ENCODE results near the gene RORC. TPM values are rescaled to one million over a fixed set of nuclear protein-coding genes. Genes with fewer than 3 reads are reported as not detected.
A peak's percentile ranks its signal among the peaks of the same experiment; 100 is the strongest.
"Not testable (repeated sequence)": the region's sequence is repeated elsewhere in the genome, so short reads cannot be mapped to it uniquely, and the experiment has no call there.

RORC gene
- 0.44 TPM in 1 of 2 replicates, not detected in the other for total RNA-seq (2014; rRNA removed; shearing (Covaris generic))

DNA sequence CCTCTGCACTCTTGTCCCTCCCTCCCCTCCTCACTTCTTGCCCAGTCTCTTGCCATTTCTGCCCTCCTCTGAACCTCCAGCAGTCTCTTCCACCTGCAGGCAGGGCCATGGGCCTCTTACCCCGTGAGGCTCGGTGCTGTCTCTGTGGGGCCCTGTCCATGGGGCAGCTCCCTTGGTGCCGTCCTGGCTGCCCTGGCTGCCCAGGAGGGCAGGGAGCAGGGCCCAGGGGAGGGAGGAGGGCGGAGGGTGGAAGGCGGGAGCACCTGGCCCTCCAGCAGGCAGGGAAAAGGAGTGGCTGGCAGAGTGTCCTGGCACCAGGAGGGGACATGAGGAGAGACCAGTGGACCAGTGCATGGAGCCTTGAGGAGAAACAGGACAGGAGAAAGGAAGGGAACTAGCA, at the start of gene RORC:
Gene RORC (minus strand): TSS at position 198 of the 400 bp plus-strand sequence. CDS start 38 bp downstream, at position 160.
- no peak for DNase-seq (ENCODE audit: low read depth)

- DNase-seq (ENCODE audit: low read depth), result no peak
Observed at GRCh38 chr1:151875419-151876097, 44.0 kb upstream of the RORC start.

DNA sequence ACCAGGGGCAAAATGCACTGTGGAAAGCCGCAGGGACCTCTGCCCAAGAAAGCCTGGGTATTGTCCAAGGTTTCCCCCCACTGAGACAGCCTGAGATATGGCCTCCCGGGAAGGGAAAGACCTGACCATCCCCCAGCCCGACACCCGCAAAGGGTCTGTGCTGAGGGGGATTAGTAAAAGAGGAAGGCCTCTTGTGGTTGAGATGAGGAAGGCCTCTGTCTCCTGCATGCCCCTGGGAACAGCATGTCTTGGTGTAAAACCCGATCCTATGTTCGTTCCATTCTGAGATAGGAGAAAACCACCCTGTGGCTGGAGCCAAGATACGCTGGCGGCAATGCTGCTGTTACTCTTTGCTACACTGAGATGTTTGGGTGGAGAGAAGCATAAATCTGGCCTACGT, 41.2 kb upstream of the RORC start:
- DNase-seq (ENCODE audit: low read depth), result not testable (repeated sequence)

GRCh38 chr1:151871284-151872030, 39.9 kb upstream of the RORC start:
- no peak for DNase-seq (ENCODE audit: low read depth)

DNA sequence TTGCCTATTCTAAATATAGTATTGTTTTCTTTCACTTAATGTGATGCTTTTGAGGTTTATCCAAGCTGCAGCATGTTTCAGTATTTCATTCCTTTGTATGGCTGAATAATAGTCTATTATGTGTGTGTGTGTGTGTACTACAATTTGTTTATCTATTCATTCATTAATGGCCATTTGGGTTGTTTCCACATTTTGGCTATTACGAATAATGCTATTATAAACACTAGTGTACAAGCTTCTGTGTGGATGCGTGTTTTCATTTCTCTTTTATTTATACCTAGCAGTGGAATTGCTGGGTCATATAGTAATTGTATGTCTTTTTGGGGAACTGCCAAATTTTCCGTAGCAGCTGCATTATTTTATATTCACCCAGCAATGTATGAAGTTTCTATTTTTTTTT, 36.9 kb upstream of the RORC start:
- no peak for DNase-seq (ENCODE audit: low read depth)

DNA sequence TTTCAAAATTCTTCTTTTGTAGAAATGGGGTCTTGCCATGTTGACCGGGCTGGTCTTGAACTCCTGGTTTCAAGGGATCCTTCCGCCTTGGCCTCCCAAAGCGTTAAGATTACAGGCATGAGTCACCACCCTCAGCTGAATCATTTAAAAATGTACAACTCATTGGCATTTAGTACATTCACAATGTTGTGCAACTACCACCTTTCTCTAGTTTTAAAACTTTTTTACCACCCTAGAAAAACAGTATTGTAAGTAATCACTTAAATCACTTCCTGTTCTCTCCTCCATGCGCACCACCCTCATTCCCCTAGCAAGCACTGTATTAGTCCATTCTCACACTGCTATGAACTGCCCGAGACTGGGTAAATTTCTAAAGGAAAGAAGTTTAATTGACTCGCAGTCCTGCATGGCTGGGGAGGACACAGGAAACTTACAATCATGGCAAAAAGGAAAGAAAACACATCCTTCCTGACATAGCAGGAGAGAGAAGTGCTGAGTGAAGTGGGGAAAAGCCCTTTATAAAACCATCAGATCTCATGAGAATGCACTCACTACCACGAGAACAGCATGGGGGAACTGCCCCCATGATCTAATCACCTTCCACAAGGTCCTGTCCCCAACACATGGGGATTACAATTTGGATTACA, 36.3 kb upstream of the RORC start:
- peak; percentile 69 for DNase-seq (ENCODE audit: low read depth)

DNA sequence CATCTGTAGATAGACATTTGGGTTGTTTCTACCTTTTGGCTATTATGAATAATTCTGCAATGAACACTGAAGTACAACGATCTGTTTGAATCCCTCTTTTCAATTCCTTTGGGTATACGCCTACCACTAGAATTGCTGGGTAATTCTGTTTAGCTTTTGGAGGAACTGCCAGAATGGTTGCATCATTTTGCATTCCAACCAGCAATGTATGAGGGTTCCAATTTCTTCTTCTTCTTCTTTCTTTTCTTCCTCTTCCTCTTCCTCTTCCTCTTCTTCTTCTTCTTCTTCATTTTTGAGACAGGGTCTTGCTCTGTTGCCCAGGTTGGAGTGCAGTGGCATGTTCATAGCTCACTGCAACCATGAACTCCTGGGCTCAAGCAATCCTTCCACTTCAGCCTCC, 35.7 kb upstream of the RORC start:
- no peak for DNase-seq (ENCODE audit: low read depth)

GRCh38 chr1:151864411-151864810, 32.8 kb upstream of the RORC start:
- DNase-seq (ENCODE audit: low read depth), result no peak

DNA sequence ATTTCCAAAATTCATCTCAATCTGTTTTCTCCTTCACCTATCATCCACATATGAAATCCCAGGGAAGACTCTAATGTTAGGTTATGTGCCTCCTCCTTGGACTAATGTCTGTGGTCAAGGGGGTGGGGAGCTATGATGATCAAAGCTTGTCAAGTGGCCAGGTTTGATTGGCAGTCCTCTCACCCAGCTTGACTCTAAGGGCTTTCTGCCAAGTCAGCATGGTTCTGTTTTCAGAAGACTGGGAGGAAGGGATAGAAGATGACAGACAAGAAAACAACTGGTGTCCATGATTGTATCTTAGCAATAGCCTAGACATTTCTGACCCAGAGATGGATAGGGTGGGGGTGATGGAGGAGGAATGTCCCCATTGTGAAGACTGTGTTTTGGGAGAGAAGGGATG, 31.0 kb upstream of the RORC start:
- DNase-seq (ENCODE audit: low read depth), result no peak

DNA sequence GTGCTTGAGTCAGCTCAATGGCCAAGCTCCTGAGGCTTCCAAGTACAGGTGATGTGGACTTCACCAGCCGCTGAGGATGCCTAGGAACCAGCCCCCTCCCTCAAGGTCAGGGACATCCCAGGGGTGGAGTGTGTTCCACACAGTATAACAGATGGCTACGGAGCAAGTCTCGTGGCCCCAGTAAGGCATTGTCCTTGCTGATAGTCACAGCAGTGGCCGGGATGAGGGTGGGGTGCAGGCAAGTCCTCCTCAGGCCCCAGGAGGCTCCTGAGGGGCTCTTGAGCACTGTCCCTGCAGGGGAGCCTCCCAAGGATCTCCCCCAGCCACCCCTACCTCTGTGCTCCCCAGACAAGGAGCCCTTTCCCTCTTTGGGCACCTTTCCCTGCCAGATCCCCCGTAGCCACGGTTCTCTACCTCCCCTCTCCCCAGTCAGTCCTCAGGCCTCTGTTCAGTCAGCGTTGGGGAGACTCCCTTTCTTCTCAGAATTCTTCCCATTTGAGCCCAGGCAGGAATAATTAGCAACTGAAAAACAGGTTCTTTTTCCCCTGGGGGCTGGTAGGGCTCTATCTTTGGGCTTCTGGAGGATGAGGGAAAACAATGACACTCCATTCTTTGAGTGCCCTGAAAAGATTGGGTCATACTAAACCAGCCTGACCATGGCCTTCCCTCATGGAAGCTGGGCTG, 29.0 kb upstream of the RORC start:
- no peak for DNase-seq (ENCODE audit: low read depth)

GRCh38 chr1:151859891-151860293, 28.3 kb upstream of the RORC start:
- no peak for DNase-seq (ENCODE audit: low read depth)

DNA sequence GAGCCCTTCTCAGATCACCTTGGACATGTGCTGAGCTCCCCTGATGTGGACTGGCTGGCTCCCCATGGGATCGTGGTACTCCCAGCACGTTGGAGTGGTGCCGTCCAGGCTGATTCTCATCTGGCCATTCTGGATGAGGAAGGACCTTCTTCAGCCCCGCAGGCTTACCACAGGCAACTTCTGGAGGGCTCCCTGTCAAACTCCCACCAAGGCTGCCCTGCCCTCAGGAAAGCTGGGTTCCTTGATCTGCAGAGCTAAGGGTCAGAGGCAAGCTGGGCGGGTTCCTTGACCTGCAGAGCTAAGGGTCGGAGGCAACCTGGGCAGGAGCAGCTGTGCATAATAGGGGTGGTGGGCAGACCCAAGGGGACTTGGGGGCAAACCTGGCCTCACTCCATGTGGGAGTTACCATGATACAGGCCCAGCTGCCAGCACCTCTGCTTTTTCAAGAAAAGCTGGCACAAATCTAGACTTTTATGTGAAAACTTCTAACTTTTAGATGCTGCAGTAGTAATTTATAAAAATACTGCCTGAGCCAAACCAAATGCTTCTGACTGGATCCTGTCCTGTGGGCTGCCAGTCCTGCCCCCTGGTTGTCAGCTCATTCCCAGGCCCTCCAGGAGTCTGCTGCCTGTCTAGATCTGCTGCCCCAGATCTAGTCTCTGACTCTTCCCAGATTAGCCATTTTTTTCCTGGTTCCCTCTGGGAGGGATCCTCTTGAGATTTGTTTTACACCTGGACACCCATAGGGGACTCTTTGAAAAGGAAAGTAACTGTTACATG, 27.5 kb upstream of the RORC start:
- DNase-seq (ENCODE audit: low read depth), result no peak

DNA sequence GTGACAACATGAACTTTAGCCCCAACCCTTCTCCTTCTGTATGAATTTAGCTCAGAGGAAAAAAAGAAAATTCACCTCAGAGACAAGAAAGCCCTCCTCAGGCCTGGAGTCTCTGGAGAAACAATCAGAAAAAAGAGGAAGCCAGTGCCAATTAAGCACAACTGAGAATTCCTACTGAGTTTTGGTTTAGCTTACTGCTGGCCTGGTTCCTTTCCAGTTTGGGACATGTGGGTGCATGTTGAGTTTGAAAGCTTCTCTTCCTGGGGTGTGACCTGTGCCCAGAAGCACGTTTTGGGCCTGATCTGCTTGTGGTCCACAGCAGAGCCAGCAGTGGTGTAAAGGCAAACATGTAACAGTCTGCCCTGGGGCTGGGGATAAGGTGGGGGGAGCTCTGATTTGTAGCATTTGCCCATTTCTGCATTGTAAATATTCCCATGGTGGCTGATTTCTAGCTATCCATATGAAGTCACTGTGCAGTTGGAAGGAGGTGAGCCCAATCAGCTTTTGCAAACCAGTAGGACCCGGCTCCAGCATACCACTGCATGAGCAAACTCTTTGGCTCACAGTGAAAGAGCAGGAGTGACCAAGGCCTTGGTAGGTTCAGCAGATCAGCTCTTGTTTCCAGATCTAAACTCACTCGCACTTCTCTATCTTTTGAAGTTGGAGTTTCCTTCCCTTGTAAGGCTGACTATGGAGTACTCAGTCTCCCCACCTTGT, 26.6 kb upstream of the RORC start:
- DNase-seq (ENCODE audit: low read depth), result no peak

GRCh38 chr1:151855933-151856332, 24.3 kb upstream of the RORC start:
- DNase-seq (ENCODE audit: low read depth), result no peak

DNA sequence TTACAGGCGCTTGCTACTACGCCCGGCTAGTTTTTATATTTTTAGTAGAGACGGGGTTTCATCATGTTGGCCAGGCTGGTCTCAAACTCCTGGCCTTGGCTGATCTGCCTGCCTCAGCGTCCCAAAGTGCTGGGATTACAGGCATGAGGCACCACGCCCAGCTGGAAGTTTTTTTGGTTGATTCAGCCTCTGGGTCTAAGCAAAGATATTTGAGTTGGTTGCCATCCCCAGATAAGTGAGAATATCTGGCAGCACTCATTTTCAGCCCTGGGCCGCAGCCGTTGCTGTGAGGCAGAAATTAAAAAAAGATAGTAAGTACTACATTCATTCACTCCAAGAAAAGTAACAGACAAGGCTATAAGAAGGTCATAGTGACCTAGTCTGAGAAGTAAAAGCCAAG, 23.9 kb upstream of the RORC start:
- DNase-seq (ENCODE audit: low read depth), result not testable (repeated sequence)

GRCh38 chr1:151854658-151855057, 23.1 kb upstream of the RORC start:
- no peak for DNase-seq (ENCODE audit: low read depth)

DNA sequence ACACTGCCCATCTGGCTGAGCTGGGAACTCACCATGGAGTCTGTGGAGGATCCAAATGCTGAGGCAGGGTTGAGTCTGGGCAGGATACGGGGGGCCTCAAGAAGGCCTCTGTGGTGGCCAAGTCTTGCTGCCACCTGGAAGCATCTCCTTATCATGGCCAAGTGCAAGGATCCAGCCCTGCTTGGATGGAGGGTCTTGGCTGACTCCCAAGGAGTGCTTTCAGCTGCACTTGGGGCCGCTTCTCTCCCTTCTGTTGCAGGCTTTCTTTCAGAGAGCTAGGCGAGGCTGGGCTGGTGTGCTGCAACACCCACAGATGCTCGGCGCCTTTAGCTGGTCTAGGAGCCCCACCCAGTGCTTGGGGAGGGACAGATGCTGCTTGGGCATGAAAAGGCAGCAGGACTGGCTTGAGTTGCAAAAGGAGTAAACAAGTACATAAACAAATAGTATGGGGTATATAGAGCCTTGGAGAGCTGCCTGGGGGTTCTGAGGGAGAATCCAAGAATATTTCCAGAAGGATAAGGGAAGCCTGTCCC, 21.9 kb upstream of the RORC start, which contains the start of gene THEM5:
Gene THEM5 (minus strand): TSS at position 302 of the 533 bp plus-strand sequence. CDS start 147 bp downstream, at position 155.
- DNase-seq (ENCODE audit: low read depth), result no peak

DNA sequence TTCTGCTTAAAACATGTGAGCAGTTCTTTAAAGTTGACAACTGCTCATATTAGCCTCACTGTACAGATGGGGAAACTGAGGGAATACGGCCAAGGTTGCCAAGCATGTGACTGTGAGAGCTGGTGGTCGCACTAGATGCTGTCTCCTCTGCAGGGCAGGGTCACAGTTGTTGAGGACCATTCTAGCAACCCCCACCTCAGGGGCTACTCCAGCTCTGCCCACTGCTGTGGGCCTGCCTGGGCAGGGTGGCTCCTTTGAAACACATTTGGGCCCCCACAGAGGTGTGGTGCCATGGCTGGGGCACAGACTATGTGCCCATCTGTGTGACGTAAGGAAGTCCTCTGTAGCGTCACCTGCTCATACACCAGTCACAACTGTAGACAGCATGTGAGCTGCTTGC, 21.1 kb upstream of the RORC start:
- no peak for DNase-seq (ENCODE audit: low read depth)

DNA sequence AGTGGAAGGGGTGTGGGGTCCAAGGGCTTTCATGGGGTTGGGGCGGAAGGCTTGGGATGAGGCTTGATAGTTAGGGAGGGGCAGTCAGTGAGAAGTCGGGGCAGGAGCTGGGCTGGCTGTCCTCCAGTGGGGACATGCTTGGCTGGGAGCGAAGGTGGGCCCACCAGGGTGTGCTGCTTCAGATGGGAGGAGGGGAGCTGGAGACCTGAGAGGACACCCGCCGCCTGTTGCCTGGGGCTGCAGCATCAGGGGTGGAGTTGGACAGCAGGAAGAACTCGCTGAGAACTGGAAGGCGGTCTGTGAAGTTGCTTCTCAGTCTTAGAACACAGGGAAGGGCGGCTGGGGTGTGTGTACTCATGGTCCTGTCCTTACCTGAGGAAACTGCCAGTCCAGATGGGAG, 20.3 kb upstream of the RORC start:
- DNase-seq (ENCODE audit: low read depth), result no peak

DNA sequence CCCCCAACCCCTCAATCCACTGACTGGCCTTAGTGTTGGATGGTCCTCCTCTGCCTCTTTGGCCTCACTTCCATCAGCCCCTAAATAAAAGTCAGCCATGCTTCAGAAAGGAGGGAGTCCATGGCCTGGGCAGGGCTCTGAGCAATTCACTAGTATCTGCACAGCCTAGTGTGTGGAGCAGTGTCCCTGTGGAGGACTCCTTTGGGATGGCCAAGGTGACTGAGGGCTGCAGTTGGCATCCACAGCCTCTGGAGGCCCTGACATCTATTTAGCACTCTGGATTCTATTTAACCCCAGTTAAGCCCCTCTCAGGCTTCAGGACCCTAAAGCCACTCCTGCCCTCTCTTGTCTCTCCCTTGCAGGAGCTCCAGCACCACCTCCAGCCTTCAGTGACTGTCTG, 18.3 kb upstream of the RORC start:
- DNase-seq (ENCODE audit: low read depth), result no peak

Measured in M059J (cell line).